Activated T-helper 9 cell treated with anti-CD3 and anti-CD28 coated beads, Interleukin-2, amount 50 U/mL, for 16 hours (primary cell): ENCODE data around the gene BACH2.

ENCODE experiments used
- DNase-seq: peaks from one replicate; pipeline ENCODE4 v3.0.0-alpha.2; 2020; ENCODE audit warnings: low read depth

BACH2 gene

DNA sequence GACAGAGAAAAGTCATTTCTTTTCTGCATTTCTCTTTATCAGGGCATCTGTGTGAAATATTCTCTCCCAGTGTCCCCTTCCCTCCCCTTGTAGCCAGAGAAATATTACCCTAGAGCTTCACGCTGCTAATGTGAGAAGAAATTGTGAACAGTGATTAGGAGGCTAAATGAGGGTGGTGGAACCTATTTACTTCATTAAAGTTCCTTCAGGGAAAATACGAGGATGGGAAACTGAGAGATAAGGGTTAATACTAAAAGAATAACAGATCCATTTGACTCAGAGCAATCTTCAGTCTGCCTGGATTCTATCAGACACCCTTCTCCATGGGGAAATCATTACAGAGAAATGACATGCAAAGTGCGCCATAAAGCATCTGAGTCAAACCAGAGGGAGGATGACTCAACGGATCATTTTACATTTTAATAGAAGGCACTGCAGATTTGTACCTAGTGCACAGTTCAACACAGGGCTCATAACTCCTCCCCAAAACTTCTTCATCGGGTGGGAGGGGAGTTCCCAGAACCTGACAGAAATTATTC lies 271.1 kb downstream of the BACH2 start:
- DNase-seq, result peak; percentile 23

DNA sequence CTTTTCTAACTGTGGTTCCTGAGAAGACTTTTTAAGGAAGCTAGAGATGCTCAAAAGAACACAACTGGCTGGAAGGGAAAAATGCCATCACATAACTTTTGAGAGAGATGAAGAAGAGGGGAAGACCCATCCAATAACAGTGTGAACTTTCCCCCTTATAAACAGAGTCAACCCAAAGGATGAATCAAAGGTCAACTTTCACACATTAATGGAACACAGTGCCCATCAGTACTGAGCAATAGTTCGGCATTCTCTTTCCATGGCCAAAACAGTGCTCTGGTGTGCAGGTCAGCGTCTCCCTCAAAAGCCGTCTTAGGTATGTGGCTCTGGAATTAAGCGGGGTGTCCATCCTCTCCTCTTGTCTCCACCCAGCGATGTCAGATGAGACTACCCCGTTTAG lies 272.0 kb downstream of the BACH2 start:
- no peak for DNase-seq

DNA sequence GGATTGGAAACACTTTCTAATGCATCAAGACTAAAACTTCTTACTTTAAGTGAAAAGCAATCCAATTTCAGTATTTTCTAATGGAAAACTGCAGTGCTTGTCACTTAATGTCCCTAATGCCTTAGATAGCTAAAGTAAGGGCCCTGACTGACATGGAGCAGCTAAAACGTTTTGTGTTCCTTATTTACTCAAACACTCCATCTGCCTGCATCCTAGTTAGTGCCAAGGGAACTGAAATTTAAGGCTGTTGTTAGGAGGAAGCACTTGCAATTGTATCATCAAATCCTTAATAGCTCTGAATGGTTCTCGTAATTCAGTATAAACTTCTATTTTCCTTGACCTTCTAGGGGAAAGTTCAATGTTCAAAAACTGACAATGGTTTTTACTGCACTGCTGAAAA lies 274.9 kb downstream of the BACH2 start:
- no peak for DNase-seq

DNA sequence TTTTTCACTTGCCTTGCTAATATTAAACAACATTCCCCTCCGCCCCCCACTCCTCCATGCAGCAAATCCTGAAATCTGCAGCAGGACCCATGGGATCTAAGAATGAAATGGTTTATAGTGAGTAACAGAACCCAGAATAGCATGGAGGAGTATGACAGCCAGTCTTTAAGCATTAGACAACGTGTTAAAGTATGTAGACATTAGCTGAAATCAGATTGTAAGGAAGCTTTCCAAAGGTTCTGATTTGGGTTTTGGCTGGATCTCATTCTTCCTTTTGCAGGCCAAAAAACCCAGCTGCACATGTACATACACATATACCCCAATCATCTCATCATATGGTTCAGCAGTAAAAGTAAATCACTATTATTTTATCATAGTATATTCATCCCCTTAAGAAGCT lies 275.9 kb downstream of the BACH2 start:
- DNase-seq, result no peak

DNA sequence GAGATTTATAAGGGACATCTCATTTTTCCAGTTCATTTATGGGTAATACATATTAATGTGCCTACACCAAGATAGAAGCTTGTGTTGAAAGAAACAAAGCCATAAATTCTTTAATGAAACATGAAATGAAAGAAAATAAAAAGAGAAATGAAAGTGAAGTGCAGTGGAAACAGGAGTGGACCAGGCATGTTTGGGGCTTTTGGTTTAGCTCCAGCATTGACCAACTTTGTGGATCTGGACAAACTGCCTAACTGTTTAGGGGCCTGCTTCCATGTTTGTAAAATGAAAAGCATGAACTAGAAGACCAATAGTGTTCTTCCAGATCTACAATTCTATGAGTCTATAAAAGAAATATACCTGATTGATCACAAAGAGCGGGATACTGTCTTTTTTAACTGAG lies 277.4 kb downstream of the BACH2 start:
- DNase-seq, result no peak

DNA sequence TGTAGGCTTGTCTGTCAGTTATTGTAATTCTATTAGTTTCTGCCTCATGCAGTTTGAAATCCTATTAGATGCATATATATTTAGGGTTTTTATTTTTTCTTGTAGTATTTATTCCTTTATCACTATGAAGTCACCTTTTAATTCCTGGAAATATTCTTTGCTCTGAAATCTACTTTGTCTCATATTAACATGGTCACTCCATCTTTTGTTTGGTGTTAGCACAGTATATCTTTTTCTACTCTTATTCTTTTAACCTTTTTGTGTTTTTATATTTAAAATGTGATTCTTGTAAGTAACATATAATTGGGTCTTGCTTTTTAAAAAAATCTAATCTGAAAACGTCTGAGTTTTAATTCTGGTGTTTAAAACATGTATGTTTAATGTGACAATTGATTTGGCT lies 280.8 kb downstream of the BACH2 start:
- DNase-seq, result no peak

DNA sequence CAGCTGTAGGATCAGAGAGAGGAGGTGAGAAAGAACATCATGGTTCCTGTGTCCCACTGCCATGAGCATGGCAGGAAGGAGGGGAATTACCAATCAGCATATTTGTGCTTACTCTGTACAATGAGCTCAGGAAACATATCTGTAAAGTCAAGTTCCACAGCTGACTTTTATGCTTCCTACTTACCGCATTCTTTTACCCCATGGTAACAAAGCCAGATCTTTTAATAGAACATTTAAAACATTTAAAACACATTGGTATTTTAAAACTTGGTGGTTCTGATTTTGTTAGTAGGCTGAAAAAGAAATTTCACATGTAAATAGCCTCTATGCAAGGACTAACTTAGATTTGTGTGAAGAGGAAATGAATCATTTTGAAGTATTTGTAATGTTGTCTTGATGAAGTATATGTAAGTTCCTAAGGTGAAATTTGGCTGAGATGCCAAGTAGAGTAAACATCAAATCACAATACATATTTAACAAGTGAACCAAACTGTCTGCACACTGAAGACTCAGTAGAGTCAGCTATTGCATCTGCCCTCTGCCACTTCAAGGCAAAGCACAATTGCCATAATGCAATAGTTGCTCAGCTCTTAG lies 287.6 kb downstream of the BACH2 start:
- no peak for DNase-seq

DNA sequence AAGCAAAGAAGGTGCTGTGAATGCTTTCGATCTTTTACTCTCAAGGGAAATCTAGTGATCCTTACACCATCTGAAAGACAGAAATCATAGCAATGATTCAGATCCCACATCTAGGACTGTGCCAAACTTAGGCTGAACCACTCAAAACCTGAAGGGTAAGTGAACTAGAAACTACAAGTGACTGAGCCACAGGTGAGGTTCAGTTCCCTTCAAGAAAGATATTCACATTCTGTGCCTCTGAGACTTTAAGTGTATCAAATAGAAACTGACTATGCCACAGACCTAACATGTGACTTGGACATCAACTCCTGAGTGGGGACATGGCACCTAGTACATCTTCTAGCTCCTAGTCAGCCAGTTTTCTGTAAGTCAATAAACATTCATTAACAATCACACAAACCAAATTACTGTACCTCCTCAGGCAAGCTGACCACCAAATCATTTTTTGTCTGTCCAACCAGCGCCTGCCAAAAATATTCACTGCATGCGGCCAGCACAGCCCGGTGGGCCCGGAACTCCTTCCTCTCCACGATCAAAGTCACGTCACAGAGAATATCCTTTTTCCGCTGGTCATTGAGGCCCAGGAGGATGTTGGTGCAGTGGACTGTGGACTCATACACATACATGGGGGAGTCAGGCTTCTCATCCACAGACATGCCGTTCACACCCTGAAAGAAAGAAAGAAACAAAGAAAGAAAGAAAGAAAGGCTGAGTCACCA lies 288.3 kb downstream of the BACH2 start:
- DNase-seq, result no peak

DNA sequence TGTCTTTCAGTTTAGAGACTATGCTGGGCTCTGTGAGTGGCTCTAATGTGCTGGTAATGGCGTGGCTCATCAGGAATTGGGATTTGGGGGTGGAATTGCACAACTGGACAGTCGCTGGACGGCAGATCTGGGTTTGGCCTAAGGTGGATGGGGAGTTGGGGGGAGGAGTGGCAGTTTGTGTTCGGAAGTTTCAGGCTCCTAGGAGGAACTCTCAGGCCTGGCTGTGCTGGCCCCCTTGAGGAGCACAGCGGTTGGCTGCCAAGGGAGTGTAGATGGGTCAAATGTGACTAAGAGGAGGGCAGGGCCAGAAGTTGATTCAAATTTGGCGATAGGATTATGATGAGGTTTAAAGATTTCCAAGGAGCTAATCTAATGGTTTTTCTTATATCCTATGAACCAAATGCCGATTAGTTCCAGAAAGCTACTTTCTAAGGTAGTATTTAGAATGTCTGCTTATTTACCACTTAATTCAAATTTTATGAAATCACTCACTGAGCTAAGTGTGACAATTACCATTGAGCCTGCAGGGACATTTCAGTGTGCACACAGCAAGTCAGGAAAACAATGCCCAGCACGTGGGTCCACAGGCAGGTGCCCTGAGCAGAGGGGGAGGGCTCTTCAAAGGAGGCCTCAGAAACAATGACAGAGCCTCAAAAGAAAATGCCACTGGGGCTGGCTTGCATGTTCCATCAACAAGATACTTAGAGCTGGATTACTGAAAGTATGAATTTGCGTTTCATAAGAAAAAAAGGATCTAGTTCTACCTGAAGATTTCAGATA lies 291.4 kb downstream of the BACH2 start:
- DNase-seq, result no peak

DNA sequence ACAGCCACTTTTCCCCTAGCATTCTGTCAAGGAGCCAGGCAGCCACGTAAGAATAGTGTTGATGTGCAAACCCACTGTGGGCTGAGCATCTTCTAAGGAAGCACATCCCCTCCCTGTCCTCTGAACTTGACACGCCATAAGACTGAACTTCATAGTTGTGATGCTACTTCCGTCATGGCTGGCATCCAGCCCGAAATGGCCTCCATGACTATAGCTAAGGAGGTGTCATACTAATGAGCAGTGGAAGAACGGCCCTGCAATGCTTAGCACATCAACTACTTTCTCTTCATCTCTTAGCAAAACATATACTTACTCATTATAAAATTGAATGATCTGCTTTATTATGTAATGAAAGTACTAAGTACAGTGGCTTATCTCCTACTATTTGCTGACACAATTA lies 292.1 kb downstream of the BACH2 start:
- DNase-seq, result no peak

DNA sequence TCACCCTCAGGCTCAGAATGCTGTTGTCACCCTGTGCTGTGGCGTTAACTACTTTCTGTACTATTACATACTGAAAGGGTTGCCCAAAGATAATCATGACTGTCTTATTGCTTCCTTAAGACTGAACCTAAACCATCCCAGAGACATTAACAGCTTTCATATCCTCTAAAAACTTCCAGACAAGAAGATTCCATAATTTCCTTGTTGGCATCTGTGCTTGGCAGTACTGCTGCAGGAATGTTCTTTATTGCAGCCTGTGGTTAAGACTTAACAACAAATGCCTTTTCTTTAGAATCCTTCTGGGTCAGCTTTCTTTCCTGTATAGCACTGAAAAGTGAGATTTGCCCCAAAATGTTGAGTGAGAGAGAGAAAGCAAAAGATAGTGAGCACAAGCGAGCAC lies 292.7 kb downstream of the BACH2 start:
- DNase-seq, result no peak

DNA sequence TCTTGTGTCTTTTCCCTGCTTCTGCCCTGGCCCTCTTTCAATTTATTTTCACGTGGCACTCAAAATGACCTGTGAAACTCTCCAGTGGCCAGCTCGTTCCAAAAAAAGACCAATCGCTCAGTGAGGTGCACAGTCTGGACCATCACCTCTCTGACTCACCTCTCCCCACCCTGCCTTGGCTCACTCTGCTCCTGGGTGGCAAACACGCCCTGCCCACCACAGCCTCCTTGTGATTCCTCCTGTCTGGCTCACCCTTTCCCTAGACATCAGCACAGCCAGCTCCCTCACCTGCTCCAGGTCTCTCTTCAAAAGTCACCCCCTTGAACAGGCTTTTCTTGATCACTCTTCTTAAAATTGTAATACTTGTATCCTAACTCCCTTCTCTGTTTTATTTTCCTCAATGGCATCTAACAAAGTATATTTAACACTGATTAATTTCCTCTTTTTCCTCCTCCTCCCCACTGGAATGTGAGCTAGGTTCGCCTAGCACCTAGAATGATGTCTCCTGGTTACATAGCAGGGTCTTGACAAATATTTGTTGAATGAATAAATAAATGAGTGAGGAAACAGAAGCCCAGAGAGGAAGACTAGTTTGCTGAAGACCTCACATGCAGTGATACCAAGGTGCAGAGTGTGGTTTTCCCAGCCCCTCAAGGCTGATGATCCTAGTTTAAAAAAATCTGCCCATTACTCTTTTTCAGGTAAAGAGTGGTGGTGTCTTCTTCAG lies 293.4 kb downstream of the BACH2 start:
- DNase-seq, result no peak

DNA sequence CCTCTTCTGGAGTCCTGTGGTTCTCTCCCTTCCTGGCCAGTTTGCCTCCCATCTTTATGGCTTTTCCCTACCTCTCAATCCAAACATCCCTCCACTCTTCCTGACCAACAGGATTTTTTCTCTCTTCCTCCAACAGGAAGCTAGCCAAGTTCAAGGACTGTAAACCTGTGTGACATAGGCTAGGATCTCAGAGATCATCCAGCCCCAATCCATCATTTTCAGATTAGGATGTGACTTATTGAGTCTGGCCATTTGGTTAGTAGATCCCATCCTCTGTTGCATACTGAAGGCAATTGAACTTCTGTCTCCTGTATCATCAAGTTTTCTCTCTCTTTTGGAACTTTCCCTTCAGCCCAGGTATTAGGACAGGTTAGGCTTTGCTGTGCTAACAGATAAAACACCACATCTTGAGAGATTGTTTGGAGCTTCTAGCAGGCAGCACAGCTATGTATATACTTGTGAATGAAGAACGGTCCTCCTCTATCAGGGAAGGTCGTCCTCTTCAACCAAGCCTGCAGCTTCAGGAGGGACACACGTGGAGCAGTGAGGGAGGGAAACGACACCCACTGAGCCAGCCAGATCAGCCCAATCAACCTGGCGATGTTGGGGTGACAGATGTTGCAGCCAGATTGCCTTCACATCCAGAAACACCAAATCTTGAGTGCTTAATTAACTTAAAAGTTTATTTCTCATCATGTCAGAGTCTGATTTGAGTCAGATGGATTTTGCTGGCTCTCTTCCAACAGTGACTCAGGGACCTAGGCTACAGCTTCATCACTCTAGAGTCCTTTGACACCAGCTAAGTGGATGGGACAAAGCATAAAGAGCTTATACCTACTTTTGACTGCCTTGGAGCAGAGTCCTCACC lies 295.5 kb downstream of the BACH2 start:
- DNase-seq, result no peak

DNA sequence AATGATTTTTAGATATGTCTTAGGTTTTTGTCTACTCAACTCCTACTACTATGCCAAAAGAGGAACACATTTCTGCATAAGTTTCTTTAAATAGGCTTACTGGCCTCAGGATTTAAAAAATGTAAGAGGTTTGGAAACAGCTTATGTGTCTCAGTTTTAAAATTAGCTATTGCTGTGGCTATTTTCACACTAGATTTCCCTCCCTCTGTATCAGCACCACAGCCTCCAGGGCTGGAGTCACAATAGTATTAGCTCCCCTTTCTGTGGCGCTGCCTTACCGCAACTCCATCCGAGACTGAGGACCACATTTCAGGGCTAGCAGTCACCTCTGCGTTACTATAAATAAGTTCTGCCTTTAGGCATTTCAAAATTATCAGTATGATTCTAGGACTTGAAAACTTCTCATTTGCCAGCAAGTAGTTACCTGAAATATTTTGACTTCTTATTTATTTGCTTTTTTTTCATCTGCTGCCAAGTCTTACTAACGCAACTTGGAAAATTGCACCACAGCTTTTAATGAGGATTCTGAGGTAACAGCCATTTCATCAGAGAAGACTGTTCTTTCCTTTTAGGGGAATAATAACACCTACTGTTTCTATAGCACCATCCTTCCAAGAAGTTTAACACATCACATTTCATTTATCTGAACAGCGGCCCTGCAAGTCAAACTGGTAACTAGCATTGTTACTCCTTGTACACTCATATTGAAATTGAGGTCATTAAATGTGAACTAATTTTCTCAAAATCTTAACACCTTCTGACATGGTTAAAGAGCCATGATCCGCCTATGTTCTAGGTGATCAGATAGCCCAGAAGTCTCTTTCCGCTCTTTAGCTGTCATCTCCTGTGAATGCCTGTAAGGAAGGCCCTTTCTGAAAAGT lies 296.5 kb downstream of the BACH2 start:
- no peak for DNase-seq

DNA sequence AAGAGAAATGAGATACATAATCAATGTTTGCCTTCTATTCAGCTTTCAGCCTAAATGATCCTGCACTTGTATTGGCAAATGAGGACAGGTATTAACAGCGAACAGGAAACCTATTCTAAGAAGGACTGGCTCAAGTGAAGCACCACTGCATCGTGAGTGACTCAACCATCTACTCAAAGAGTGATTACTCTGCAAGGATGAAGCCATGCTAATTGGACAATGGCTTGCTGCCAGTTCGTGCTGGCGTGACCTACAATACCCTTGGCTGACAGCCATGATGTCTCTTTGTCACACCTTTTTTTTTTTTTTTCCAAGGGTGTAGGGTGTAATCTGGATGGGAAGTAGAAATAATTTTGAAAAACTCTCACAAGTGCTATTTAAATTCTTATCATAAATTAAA lies 297.5 kb downstream of the BACH2 start:
- DNase-seq, result no peak

DNA sequence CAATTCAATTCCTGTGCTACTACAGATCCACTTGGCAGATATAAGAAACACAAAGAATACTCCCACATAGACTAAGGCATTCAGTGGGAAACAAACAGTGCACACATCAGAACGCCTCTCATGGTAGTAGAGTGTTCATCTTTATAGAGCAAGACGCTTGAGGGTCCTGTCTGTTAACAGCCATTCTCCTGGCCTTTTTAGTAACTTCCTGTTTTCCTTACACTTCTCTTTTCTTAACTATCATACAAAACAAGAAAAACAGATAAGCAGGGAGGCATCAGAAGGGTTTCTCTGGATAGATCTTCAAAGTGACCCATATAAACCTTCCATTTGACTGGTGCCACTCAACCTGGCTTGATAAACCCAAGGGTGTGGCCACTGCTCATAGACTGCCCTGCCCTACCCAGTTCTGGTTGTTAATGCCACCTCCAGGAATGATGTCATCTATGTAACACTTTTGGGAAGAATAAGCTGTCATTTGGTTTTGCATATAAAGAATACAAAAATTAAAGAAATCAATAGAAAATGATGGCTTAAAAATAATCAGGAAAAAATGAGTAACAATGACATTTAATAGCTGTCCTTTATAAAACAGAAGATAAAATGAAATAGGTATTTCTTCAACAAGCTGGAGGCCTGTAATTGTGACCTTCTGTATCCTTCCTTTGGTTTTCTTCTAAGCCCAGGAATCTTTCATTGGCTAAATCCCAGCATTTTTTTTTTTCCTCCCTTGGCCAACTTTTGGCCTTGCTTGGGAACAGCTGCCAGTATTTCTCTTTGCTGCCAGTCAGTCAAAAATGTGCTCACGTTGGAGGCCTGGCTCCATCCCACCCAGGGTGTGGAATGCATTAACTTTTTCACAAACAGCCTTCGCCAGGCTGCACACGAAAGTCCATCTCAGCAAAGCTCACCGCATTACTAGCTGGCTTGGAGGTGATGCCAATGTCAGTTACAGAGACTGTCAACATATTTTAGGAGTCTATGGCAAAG lies 298.9 kb downstream of the BACH2 start:
- DNase-seq, result no peak

DNA sequence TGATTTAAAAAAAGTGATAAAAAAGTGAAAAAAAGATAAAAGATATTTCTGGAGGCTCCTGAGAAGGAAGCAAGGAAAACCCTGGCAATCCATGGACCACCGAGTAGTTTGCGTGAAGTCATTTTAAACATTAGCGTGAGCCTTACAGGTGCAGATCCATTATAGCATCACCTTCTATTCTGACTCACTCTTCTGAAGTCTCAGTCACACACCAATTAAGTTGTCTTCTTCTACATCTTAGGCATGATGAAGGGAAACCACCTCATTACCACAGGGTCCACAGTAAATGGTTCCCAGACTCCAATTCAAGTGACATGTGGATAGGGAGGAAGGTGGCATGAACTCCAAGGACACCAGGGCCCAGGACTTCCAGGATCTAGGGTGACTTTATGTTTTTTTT lies 303.2 kb downstream of the BACH2 start:
- no peak for DNase-seq

DNA sequence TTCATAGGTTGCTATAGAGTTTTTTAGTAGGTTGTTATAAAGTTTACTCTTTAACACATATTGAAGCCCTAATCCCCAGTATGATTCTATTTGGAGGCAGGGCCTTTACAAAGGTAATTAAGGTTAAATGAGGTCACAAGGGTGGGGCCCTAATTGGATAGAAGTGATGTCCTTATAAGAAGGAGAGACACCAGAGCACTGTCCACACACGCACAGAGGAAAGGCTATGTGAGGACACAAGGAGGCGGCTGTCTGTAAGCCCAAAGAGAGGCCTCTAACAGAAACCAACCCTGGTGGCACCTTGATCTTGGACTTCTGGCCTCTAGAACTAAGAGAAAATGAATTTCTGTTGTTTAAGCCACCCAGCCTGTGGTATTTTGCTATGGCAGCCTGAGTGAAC lies 303.8 kb downstream of the BACH2 start:
- DNase-seq, result no peak

DNA sequence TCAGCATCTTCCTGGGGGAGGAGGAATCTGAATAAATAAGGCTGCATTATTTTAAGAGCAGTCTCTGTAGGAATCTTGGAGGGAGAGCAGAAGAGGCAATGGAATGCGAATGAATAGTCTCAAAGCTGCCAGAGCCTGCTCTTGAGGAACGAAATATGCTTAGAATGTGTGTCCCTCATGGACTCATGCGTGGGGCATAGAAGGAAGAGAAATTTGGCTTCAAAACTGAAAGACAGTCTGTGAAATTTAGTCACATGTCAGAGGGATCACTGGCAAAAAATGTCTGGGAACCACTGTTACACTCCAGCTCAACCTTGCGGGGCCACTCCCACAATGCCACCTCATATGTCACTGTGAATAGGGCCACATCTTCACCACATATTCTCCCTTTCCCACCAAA lies 306.9 kb downstream of the BACH2 start:
- no peak for DNase-seq
